ENCODE results near the gene LURAP1L.

LURAP1L gene

DNA sequence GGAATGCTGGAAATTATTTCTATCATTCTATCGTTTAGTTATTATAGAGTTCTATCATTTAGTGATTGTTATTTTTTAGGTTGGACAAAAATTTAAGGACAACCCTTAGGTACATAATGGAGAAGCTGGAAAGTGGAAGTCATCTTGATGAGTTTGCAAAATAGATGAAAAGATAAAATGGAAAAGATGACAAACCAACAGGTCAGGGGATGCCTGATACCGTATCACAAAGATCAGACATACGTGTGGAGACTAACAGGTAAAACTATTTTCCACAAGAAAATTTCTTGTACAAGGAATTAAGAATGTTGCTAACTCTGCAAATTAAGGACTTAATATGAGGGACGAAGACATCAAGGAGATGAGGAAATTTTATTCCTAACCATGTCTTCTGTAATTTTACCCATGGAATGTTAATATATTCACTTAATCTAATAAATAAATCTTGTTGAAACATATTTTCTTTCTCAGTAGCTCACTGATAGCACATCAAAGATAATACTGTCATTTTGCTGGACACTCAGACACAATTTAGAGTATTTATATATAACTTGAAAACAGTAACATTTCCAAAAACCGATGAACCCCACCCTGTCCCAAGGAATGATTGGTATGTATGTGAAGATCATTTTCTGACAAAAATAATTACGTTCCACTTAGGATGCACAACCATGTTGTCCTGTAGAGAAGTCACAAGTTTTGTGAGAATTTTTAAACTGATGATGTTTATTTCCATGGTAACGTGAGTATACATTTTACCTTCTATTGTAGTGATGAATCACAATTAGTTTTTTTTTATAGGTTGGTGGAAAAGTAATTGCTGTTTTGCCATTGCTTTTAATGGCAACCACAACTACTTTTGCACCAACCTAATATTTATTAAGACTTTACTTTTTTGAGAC, 2.6 kb downstream of the LURAP1L start:
- DNase-seq, result no peak

DNA sequence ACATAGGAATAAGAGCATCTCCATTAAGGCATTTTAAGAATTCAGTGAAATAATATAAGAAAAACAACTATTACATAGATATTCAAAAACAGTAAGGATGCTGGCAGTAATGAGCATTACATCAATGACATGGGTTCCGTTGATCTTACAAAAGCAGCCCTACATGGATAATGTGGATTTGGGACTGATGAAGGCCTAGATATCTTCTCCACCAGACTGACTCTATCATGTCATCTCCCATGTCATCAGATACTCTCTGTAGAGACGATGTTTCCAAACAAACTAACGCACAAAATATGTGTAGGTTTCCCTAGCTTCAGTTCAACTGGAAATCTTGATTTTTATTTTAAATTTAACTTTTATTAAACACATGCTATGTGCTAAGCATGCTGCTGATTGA, 3.6 kb downstream of the LURAP1L start:
- no peak for DNase-seq

DNA sequence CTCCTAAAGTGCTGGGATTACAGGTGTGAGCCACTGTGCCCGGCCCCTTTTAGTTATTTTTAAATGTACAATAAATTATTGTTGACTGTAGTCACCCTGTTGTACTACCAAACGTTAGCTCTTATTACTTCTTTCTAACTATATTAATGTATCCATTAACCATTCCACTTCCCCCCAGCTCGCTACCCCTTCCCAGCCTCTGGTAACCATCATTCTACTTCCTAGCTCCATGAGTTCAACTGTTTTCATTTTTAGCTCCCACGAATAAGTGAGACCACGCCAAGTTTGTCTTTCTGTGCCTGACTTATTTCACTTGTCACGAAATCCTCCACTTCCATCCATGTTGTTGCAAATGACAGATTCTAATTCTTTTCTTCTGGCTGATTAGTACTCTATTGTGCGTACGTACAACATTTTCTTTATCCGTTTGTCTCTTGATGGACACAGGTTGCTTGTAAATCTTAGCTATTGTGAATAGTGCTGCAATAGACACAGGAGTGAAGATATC, 6.5 kb downstream of the LURAP1L start:
- DNase-seq, result no peak

DNA sequence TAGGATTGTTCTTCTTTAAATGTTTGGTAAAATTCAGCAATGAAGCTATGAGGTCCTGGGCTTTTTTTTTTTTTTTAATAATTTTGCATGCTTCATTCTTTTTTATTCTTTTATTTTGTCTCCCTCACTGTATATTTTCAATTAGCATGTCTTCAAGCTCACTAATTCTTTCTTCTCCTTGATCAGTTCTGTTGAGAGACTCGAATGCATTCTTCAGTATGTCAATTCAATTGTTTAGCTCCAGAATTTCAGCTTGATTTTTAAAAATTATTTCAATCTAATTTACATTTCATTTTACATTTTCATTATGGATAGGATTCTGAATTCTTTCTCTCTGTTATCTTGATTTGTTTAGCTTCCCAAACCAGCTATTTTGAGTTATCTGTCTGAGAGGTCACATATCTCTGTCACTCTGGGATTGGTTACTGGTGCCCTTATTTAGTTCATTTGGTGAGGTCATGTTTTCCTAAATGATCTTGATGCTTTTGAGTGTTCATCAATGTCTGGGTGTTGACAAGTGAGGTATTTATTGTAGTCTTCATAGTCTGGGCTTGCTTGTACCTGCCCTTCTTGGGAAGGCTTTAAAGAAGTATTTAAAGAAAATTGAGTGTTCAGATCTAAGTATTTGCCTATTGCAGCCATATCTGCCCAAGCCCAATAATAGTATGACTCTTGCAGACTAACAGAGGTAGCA, 9.1 kb downstream of the LURAP1L start:
- DNase-seq, result no peak

DNA sequence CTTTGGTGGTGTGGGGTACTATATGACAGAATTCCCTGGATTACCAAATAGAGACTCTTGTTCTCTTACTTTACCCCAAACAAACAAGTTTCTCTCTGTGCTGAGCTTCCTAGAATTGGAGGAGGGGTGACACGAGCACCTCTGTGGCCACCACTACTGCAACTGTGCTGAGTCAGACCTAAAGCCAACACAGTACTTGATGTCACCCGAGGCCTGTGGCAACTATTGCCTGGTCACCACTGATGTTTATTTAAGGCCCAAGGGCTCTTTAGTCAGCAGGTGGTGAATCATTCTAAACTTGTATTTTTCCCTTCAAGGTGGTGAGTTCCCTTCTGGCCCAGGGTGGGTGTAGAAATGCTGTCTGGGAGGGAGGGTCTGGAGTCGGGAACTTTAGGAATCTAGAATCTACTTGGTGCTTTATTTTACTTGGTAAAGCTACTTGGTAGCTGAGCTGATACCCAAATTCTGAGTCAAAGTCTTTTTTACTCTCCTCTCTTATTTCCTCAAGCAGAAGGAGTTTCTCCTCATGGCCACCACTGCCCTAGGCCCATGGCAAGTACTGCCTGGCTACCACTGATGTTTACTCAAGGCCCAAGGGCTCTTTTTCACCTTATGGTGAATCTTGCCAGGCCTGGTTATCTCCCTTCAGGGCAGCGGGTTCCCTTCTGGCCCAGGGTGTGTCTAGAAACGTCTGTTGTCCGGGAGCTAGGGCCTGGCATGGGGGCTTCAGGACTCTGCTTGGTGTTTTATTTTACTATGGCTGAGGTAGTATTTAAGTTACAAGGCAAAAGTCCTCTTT, 9.8 kb downstream of the LURAP1L start:
- DNase-seq, result no peak

DNA sequence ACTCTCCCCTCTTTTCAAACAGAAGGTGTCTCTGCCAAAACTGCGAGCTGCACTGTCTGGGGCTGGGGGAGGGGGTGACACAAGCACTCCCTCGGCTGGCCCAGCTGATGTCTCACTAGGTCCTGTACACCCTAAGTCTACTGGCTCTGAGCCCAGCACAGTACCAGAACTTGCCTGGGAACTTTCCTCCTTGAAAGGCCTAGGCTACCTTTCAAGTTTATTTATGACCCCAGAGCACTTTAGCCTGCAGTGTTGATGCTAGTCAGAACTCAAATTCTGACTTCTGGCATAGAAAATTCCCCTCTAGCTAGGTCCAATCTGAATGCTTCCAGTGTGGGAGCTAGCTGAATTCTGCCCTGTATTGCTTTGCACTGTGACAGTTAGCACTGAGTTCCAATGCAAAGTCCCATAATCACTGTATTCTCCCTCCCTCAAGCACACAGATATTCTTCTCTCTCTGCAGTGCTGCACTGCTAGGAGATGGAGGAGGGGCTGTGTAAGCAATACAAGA, 10.5 kb downstream of the LURAP1L start:
- DNase-seq, result no peak

DNA sequence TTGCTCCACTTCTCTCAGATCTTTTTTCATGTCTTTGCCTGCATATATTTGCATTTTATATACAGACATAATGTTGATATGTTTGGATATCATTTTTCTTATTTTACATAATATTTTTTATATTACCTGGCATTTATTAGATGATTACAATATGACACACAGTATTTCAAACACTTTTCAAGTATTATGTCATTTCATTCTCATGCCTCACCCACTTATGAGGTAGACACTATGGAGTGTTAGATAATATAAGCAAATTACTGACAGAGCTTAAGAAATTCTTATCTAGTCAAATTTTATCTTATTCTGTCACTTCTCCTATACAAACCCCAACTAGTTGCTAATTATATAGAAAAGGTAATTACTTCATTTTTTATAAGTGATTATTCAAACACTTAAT, 11.1 kb downstream of the LURAP1L start:
- no peak for DNase-seq

DNA sequence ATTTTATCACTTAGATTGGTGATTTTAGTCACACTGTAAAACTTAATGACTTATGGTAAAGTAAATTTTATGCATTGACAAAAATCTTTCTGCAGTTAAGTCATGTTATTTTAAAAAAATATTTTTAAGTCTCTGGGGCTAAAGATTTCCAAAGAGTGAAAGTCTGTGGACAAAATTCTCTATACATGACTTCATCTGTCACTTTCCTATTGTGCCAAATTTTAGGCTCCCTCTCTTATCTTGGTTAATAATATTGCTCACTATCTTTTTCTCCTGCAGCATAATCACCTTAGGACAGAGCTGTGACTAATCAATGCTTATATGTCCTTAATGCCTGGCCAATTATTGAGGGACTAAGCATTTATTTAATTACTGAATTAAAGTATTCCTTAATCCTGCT, 15.2 kb downstream of the LURAP1L start:
- no peak for DNase-seq

DNA sequence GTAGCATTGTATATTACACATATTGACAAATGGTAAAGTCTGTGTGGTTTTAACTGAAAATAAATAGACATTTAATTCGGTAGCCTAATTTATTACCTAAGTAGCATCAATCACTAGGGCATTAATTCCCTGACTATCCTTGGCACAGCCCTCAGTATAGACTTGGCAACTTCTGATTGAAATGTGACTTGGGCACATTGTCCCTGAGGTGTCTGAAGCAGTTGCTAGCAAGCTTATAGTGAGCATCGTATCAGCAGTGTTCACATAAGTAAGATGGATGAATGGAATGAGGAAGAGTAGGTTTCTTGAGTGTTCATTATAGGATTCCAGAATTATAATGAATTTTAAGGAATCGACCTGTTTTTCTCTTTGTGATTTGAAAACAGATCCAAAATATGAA, 16.1 kb downstream of the LURAP1L start:
- no peak for DNase-seq

DNA sequence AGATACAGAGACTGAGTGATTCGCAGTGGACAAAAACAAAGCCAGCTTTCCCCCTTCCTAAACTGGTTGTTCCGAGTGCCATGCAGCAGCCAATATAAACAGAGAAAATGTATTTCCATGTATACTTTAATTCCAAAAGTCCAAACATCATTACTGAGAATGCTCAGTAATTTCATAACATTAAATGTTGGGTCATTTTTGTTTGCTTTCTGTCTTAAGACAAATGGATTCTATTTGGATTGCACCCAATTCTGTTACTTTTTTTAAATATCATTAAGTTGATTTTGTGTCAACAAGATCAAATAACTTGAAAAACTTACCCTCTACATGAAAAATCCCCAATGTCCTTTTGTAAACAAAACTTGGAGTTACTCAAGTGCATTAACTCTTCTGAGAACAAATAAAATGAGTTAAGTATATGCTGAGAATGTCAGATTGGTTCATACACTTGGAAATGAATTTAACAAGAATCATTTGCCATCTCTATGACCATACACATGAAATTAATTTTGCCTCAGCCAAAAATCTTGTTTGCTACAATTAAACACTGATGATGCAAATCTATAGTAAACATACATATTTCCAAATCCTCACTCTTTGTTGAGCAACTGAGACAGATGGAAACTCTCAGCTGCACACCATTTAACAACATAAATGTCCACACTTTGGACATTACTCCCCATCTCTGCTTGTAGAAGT, 19.4 kb downstream of the LURAP1L start:
- no peak for DNase-seq

DNA sequence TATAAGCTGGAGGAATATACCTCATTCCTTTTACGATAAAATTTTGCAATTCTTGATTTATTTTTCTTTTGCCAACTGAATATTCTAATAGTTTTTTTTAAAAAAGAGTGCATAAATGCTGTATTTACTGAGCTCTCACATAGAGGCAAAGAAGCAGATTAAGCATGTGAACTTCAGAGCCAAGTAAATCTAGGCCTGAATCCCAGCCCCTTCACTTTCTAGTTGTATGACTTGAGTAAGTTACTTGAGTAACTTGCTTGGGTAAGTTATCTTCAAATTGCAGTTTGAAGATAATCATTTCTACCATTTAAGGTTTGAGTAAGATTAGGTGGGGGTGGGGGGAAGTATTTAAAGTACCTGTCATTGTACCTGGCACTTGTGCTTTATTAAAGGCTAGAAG, 21.8 kb downstream of the LURAP1L start:
- no peak for DNase-seq

DNA sequence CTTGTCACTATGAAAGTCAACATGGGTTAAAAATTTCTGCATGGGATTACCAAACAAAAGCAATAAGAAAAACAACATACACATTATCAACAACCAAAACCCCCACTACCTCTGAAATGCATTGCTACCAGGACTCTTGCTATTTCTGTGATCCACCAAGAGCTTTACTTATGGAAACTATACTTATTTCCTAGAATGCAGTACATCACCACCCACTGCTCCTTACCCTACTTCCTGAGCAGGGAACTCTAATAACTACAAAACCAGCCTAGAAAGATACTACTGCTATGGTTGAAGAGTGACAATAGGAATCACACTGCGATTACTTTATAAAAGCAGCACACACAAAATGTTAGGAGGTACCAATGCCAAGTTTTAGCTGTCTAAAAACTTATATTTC, 22.2 kb downstream of the LURAP1L start:
- no peak for DNase-seq

DNA sequence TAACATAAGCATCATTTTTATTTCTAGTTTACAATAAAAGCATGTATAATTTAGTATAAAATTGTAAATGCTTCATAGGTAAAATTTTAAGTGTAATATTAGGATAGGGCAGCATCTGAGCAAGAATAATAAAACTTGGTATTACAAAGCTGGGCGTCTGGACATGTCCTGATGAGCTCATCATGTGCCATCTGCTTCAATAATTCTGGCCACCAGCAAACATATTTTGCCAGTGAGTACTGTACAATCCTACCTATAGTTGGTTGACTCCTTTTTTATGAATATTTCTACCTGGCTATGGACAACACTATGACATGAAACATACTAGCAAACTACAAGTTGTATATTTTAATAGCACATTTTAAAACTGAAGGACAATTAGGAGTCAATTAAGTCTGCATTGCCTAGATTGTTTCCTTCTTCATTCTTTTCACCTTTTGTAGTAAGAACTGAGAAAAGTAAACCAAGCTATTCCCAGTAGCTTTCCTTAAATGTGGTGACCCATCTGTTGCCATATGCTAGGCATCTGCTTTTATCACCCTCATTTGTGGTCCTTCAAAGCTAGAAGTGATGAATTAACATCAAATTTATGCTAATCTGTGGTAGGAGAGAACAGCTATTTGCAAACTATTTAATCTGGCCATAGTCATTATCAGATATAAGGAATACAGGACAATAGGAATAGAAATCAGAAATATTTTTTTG, 23.4 kb downstream of the LURAP1L start:
- no peak for DNase-seq

DNA sequence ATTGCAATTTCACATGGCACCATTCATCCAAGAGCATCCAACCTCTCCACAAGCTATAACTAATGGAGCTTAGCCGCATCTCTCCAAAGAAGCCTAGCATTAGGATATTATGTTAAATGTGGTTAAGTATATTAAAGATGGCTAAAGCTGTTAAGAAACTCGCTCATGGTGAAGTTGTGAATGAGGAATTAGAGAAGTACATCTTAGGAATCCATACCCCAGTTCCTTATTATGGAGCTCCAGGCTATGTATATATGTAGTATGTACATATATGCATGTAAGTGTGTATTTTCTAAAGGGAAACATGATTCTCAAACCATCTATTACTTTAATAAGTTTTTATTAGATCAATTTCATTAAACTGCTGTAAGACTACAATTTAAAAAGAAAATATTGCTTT, 26.4 kb downstream of the LURAP1L start:
- no peak for DNase-seq

DNA sequence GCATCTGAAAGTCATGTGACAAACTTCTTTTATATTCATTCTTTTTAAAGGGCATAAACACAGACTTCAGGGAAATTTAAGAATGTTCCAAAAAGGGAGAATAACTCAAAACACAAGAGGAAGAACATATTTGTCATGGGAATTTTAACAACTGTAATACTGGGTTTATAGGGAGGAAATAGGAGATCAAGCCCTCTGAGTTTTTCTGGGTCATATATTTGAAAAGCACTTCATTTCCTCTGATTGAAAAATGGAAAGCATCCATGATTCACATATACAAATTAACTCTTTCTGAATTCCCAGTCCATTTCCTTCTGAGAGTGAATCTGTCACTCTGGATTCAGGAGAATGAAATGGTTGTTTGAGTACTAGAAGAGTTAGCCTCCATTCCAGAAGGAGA, 26.8 kb downstream of the LURAP1L start:
- no peak for DNase-seq

DNA sequence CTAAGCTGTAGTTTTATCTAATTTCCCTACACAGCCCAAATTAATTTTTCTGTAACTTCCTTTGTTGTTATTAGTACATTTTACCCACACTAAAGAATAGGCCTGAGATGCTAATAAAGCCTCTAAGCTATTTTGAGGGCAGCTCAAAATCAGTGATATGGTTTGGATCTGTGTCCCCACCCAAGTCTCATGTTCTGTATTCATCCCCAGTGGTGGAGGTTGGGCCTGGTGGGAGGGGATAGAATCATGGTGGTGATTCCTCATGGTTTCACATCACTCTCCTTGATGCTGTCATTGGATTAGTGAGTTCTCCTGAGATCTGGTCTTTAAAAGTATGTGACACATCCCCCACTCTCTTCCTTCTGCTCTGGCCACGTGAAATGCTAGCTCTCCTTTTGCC, 27.3 kb downstream of the LURAP1L start:
- DNase-seq, result no peak

DNA sequence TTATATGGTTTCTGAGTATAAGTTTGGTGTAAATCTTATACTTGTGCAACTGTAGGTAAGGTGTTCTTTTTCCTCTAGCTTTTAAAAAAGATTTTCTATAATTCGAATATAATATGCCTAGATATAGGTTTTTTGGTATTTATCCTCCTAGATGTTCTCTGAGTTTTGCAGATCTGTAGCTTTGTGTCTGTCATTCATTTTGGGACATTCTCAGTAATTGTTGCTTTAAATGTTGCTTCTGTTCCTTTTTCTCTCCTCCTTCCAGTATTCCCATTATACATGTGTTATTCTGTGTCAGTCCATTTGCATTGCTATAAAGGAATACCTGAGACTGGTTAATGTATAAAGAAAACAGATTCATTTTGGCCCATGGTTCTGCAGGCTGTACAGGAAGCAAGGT, 33.7 kb downstream of the LURAP1L start:
- no peak for DNase-seq

DNA sequence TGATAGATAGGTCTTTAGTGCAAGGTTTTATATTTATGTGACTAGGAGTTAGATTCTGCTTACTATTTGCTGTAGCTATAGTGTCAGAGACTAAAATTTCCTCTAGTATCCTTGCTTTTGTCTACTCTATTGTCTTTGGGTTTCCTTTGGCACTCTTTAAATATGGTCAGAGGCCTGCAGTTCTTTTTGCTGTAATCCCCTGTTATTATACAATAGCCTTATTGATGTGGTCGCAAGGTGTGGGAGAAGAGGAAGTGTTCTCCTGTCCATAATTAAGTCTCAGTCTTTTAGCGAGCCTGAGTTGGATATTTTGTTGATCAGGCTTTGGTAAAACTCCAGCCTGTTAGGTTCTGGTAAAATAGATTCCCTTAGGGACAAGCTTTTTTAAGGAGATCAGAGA, 34.9 kb downstream of the LURAP1L start:
- no peak for DNase-seq

DNA sequence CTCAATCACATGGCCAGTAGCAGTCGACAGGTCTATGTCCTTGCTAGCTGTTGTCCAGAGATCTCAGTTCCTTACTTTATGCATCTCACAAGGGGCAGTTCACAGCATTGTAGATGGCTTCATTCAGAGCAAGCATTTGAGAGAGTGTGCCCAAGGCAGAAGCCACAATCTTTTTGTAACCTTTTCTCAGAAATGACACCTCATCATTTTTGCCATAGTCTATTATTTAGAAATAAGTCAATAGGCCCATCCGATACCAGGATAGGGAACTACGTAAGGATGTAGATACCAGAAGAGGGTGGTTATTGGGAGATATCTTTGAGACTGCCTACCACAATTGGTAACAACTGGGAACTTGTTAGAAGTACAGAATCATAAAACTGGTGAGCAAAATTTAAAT, 37.1 kb downstream of the LURAP1L start:
- DNase-seq, result no peak

DNA sequence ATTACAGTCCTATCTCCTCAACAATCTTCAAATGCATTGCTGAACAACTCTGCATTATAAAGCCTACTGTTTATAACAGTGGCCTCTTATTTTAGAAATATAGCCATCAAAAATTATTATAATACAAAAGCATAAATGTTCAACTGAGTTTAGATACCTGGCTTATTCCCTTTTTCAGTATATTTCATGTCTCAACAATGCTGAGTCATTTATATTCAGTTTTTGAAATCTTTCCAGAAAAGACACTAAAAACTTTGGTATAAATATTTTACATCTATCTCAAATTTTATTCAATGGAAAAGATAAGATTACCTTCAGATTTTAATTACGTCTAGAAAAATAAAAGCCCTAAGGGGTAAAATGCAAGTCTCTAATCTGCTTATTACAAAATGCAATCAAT, 37.9 kb downstream of the LURAP1L start:
- no peak for DNase-seq

DNA sequence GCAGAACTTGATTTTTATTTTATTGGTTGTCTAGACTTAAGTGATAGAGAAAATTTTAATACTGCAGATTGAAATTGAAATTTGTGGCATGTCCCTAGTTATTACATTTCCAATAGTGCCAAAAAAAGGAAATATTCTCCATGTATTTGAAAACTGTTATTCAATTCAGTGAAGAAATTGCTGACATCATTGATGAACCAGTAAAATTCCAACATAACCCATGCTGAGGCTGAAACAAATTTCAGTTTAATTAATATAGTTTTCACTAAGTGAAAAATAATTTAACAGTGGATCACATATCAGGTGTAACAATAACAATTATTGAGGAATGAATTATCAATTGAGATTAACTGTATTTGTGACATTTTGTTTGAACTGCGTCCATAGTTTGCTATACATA, 38.7 kb downstream of the LURAP1L start:
- no peak for DNase-seq

All from NCI-H1105 (cell line).